NOMO-1 (cell line): ENCODE data around the gene MCTP1.

Experiments
- DNase-seq, 2 experiments: peaks; one replicate each; lab custom pipeline; 2025; ENCODE audit not compliant: unreplicated experiment in 2 of 2; lab: John Stamatoyannopoulos, UW

The MCTP1 gene

GRCh38 chr5:95130941-95131340, 154.0 kb downstream of the MCTP1 start:
- DNase-seq, result no peak

- no peak for DNase-seq
Measured at GRCh38 chr5:95124731-95125130, 160.2 kb downstream of the MCTP1 start.

- DNase-seq, result no peak
Measured at GRCh38 chr5:95124101-95124500, 160.8 kb downstream of the MCTP1 start.

- no peak for DNase-seq
Measured at GRCh38 chr5:95114902-95115301, 170.0 kb downstream of the MCTP1 start.

- DNase-seq, result no peak
Measured at GRCh38 chr5:95114305-95114704, 170.6 kb downstream of the MCTP1 start.

- DNase-seq, result no peak
Measured at GRCh38 chr5:95113489-95113888, 171.4 kb downstream of the MCTP1 start.

- DNase-seq, result no peak
Measured at GRCh38 chr5:95111141-95111540, 173.8 kb downstream of the MCTP1 start.

GRCh38 chr5:95110118-95110517, 174.8 kb downstream of the MCTP1 start:
- peak; percentile 29 to 33 for DNase-seq

GRCh38 chr5:95107138-95107537, 177.8 kb downstream of the MCTP1 start:
- DNase-seq, result no peak

GRCh38 chr5:95105638-95106037, 179.3 kb downstream of the MCTP1 start:
- DNase-seq, result no peak

- DNase-seq, result no peak
Measured at GRCh38 chr5:95102687-95103086, 182.2 kb downstream of the MCTP1 start.

- no peak for DNase-seq
Measured at GRCh38 chr5:95102080-95102479, 182.8 kb downstream of the MCTP1 start.

- DNase-seq, result no peak
Measured at GRCh38 chr5:95100551-95100950, 184.3 kb downstream of the MCTP1 start.

- no peak for DNase-seq
Measured at GRCh38 chr5:95098012-95098411, 186.9 kb downstream of the MCTP1 start.

GRCh38 chr5:95093211-95093610, 191.7 kb downstream of the MCTP1 start:
- DNase-seq, result no peak

GRCh38 chr5:95090774-95091173, 194.1 kb downstream of the MCTP1 start:
- DNase-seq, result no peak

GRCh38 chr5:95087816-95088317, 197.0 kb downstream of the MCTP1 start:
- peak; percentile 11 to 50 for DNase-seq

- peak in 1 of 2 experiments; percentile 41 for DNase-seq
Measured at GRCh38 chr5:95086927-95087815, 197.7 kb downstream of the MCTP1 start.

- DNase-seq, result no peak
Measured at GRCh38 chr5:95084757-95085156, 200.1 kb downstream of the MCTP1 start.

- no peak for DNase-seq
Measured at GRCh38 chr5:95083606-95084005, 201.3 kb downstream of the MCTP1 start.

- DNase-seq, result peak in 1 of 2 experiments; percentile 31
Measured at GRCh38 chr5:95081982-95082381, 202.9 kb downstream of the MCTP1 start.

- peak; percentile 71 to 98 for DNase-seq
Measured at GRCh38 chr5:95081500-95081960, 203.4 kb downstream of the MCTP1 start.
